Astrocyte of the cerebellum (primary cell): ENCODE measurements around the gene CCDC148.

ENCODE experiments used
- DNase-seq: peaks from one replicate; pipeline ENCODE4 v3.0.0-alpha.2; 2011; ENCODE audit warnings: low read depth
- H3K4me3 ChIP-seq: 2 replicates; pipeline ENCODE4 v1.5.1; 2011; ENCODE audit warnings: mild to moderate bottlenecking, low read depth, low read length, moderate library complexity
- in situ Hi-C: cut with HindIII; loops from 2 replicates; pipeline ENCODE4 v1.10.0; 2017; ENCODE audit warnings: low sequenced_read_pairs
- TF ChIP-seq, protein P1 (sequence below): IDR thresholded peaks from 2 replicates; pipeline ENCODE4 v1.5.1; 2012; ENCODE audit warnings: low read length, low read depth, moderate library complexity, mild to moderate bottlenecking; ENCODE audit errors: missing control alignments

The CCDC148 gene

DNA sequence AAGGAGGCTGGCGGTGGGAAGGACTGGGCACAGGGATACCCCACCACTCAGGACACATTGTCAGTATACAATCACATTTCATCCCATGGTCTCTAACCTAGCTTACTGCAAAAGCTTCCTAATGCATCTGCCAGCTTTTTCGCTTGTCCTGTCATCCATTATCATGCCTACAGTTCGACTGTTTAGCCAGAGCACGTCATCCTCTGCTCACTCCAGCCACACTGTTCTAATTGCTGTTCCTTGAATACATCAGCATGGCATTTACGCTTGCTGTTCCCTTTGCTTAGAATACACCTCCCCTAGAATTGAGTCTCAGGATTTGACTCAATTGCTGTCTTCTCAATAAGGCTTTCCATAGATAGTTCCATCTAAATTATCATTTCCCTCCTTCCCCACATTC, 166.3 kb downstream of the CCDC148 start:
- H3K4me3 ChIP-seq = no peak overlapping the region
- DNase-seq = no peak
- TF ChIP-seq, protein P1, sequence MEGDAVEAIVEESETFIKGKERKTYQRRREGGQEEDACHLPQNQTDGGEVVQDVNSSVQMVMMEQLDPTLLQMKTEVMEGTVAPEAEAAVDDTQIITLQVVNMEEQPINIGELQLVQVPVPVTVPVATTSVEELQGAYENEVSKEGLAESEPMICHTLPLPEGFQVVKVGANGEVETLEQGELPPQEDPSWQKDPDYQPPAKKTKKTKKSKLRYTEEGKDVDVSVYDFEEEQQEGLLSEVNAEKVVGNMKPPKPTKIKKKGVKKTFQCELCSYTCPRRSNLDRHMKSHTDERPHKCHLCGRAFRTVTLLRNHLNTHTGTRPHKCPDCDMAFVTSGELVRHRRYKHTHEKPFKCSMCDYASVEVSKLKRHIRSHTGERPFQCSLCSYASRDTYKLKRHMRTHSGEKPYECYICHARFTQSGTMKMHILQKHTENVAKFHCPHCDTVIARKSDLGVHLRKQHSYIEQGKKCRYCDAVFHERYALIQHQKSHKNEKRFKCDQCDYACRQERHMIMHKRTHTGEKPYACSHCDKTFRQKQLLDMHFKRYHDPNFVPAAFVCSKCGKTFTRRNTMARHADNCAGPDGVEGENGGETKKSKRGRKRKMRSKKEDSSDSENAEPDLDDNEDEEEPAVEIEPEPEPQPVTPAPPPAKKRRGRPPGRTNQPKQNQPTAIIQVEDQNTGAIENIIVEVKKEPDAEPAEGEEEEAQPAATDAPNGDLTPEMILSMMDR = no peak
- in situ Hi-C loops = no loop called here

DNA sequence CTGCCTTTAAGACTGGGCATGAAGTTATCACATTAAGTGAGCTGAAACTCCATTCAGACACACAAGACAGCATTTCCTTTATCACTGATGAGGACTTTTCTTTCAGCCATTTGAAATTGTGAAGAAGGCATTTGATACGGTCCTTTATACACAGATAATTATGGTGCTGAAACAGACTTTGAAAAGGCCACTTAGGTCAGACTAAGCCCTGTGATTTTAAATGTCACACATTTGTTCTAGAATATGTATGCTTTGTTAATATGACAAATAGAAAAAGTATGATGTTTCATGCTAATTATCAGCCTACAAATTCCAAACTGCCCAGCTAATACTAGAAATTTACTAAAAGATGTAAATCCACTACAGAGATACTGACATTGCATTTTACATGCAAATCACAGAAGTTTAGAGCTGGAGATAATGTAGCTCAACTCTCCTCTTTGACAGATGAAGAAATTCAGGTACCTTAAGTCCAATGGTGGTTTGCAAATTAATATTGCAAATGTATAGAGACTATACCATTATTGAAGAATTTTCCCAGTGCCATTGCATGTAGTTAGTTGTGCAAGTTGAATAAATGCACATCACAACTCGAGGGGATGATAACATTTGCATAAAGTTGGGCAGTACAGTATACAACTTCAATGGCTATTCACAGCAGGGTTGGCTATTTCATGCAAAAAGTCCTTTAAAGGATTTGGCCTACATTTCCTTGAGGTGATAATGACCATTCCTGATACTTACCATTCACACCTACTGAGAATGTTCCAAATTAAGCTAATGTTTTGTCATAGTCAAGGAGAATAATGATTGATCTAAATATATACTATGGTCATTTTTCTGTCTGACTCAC, 179.7 kb downstream of the CCDC148 start:
- in situ Hi-C loops = no loop called here
- TF ChIP-seq, protein P1 = no peak
- H3K4me3 ChIP-seq = no peak overlapping the region
- DNase-seq = no peak

DNA sequence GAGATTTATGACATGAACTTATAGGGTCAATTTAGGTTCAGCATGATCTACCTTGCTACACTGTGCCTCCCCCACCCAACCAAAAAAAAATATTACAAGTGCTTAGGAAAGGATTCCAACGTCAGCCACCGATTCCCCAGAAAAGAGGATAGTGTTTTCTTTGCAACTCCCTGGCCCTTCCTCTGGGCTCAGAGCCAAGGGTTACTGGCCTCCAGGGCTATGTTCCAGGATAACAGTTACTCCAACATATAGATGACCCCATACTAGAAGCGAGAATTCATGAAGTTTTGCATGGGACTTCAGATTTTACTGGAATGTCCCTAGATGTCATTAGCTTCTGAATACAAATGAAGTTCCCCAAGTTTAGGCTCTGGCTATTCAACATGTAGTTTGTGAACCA, 182.8 kb downstream of the CCDC148 start:
- in situ Hi-C loops = no loop called here
- DNase-seq = no peak
- H3K4me3 ChIP-seq = no peak overlapping the region
- TF ChIP-seq, protein P1 = no peak

DNA sequence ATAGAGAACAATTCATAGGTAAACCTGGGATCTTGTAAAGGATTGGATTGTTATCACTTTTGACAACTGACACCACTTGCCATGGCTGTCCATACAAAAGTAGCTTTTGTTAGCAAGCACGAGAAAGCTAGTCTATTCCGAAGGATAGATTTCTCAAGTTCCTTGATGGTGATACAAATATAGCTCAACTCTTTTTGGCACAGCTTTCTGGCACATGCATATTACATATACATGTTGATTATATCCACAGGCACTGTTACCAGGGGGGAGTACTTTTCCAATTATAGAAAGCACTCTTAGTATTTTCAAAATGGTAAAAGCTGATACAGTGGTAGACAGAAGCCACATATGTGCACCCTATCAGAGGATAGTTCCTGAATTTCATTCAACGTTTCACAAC, 186.0 kb downstream of the CCDC148 start:
- TF ChIP-seq, protein P1 = no peak
- in situ Hi-C loops = no loop called here
- DNase-seq = no peak
- H3K4me3 ChIP-seq = no peak overlapping the region

DNA sequence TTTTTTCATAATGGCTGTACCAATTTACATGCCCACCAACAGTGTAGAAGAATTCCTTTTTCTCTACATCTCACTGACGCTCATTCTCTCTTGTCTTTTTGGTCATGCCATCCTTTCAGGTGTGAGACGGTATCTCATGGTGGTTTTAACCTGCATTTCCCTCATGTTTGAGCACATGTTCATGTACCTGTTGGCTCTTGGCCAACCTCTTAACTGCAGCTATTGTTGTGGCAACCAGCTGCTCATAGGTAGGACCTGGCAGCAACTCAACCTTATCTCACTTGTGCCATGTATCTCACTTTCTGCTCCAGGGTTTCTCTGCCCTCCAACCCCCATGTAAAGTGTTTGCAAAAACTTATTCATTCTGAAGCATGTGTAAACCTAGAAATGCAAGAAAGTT, 187.4 kb downstream of the CCDC148 start:
- no peak for DNase-seq
- H3K4me3 ChIP-seq = no peak overlapping the region
- in situ Hi-C loops = no loop called here
- TF ChIP-seq, protein P1 = no peak

DNA sequence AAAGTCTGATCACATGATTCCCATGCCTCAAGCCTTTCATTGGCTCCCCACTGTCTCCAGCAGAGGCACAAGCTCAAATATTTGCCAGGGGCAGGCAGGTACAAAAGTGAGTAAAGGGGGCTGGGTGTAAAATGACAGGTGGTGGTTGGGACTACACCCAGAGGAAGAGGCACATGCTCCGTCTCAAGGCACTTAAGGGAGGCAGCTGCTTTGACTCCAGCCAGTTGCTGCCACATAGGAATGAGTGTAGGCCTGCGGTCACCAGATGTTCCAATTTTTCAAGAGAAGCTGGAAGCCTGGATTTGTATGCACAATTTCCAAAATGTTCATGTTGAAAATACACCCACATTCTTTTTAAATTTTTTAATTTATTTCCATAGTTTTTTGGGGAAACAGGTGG, 190.4 kb downstream of the CCDC148 start:
- DNase-seq = no peak
- TF ChIP-seq, protein P1 = no peak
- H3K4me3 ChIP-seq = no peak overlapping the region
- in situ Hi-C loops = no loop called here

DNA sequence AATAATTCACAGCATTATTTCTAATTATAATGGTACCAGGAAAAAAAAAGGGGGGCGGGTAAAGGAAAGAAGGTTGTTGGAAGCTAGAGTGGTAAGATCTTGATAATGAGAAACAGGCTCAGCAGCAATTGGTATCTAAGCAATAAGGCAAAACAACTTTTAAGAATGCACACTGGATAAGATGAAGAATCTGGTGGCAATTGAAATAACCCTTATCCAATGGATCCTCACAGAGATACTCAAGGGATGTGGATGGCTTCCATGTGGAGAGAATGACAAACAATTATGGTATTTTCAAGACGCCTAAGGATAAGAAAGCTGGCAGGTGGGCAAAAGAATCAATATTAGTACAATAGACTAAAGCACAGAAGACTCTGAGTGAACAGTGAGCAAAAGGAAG, 201.3 kb downstream of the CCDC148 start:
- TF ChIP-seq, protein P1 = no peak
- in situ Hi-C loops = no loop called here

More for the DNA sequence above, 201.3 kb downstream of the CCDC148 start:
- no peak overlapping the region for H3K4me3 ChIP-seq
- no peak for DNase-seq
